OCI-LY3 (cell line): ENCODE results near the gene RPL31.

Experiments used
- EZH2phosphoT487 ChIP-seq: fragments of 200-600 bp; shearing (Covaris generic); IDR thresholded peaks from 2 replicates; pipeline ENCODE4 v1.6.1; 2018; ENCODE audit warnings: antibody characterized with exemption, mixed run types, low read depth
- TF ChIP-seq, protein P1 (sequence below): fragments of 200-600, 300-600 bp; sonication (generic); IDR thresholded peaks from 2 replicates; pipeline ENCODE4 v1.5.1; 2014; ENCODE audit warnings: antibody characterized with exemption, low read length, low read depth

GRCh38 chr2:100955226-100955625, 46.9 kb upstream of the RPL31 start:
- TF ChIP-seq, protein P1, sequence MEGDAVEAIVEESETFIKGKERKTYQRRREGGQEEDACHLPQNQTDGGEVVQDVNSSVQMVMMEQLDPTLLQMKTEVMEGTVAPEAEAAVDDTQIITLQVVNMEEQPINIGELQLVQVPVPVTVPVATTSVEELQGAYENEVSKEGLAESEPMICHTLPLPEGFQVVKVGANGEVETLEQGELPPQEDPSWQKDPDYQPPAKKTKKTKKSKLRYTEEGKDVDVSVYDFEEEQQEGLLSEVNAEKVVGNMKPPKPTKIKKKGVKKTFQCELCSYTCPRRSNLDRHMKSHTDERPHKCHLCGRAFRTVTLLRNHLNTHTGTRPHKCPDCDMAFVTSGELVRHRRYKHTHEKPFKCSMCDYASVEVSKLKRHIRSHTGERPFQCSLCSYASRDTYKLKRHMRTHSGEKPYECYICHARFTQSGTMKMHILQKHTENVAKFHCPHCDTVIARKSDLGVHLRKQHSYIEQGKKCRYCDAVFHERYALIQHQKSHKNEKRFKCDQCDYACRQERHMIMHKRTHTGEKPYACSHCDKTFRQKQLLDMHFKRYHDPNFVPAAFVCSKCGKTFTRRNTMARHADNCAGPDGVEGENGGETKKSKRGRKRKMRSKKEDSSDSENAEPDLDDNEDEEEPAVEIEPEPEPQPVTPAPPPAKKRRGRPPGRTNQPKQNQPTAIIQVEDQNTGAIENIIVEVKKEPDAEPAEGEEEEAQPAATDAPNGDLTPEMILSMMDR: no peak
- TF ChIP-seq EZH2phosphoT487: no peak
